ENCODE measurements around the gene TOR1A. TPM values are rescaled to one million over a fixed set of nuclear protein-coding genes. Genes with fewer than 3 reads are reported as not detected.

The TOR1A gene
- total RNA-seq, 1 experiment from 2014 or later: 40.4 TPM

GRCh38 chr9:129866394-129867135, 42.6 kb upstream of the TOR1A start:
- intact Hi-C loops (cut with micrococcal nuclease): no loop called here
- Mint-ChIP-seq H3K27ac (ENCODE audit: low read depth, unreplicated experiment) (no peak overlapping the region), H3K4me1 (ENCODE audit: insufficient read depth, unreplicated experiment) (peaks cover 4% of the 10 kb centered on the region), H3K36me3 (ENCODE audit: insufficient read depth, unreplicated experiment) (peaks cover 33% of the 10 kb centered on the region), H3K9me3 (ENCODE audit: unreplicated experiment) (no peaks in the 10 kb centered on the region), H3K4me3 (ENCODE audit: unreplicated experiment) (no peak overlapping the region), H3K27me3 (ENCODE audit: insufficient read depth, unreplicated experiment) (no peaks in the 10 kb centered on the region)
- no peak for DNase-seq (ENCODE audit: unreplicated experiment)
- ChIA-PET CTCF (interaction anchor here (0.6 kb wide), 1 partner anchor 24 kb away, joined by 3 read pairs; no protein-coding TSS in a partner anchor), POLR2A (no interaction called here)
- BruUV-seq (replicated peaks): no TSS peak
- no peak for TF ChIP-seq CTCF (IDR thresholded peaks at IDR 0.05; ENCODE audit: unreplicated experiment)

- Mint-ChIP-seq H3K36me3 (ENCODE audit: insufficient read depth, unreplicated experiment) (peaks cover 36% of the 10 kb centered on the region), H3K27ac (ENCODE audit: low read depth, unreplicated experiment) (no peak overlapping the region), H3K27me3 (ENCODE audit: insufficient read depth, unreplicated experiment) (no peaks in the 10 kb centered on the region), H3K9me3 (ENCODE audit: unreplicated experiment) (no peaks in the 10 kb centered on the region), H3K4me3 (ENCODE audit: unreplicated experiment) (no peak overlapping the region), H3K4me1 (ENCODE audit: insufficient read depth, unreplicated experiment) (peaks cover 5% of the 10 kb centered on the region)
- CTCF ChIA-PET: interaction anchor here (0.6 kb wide), 1 partner anchor 25 kb away, joined by 3 read pairs; no protein-coding TSS in a partner anchor
- intact Hi-C loops (cut with micrococcal nuclease): no loop called here
- no peak for DNase-seq (ENCODE audit: unreplicated experiment)
- no peak for TF ChIP-seq CTCF (IDR thresholded peaks at IDR 0.05; ENCODE audit: unreplicated experiment)
- POLR2A ChIA-PET: no interaction called here
- no TSS peak for BruUV-seq (replicated peaks)
Measured at GRCh38 chr9:129865668-129866320, 41.9 kb upstream of the TOR1A start.

GRCh38 chr9:129864991-129865647, 41.2 kb upstream of the TOR1A start:
- H3K27me3 Mint-ChIP-seq (ENCODE audit: insufficient read depth, unreplicated experiment): no peaks in the 10 kb centered on the region
- peaks cover 36% of the 10 kb centered on the region for H3K36me3 Mint-ChIP-seq (ENCODE audit: insufficient read depth, unreplicated experiment)
- peaks cover 5% of the 10 kb centered on the region for H3K4me1 Mint-ChIP-seq (ENCODE audit: insufficient read depth, unreplicated experiment)
- ChIA-PET POLR2A (no interaction called here), CTCF (no interaction called here)
- intact Hi-C loops (cut with micrococcal nuclease): no loop called here
- no peak overlapping the region for H3K4me3 Mint-ChIP-seq (ENCODE audit: unreplicated experiment)
- H3K27ac Mint-ChIP-seq (ENCODE audit: low read depth, unreplicated experiment): no peak overlapping the region
- no TSS peak for BruUV-seq (replicated peaks)
- no peak for TF ChIP-seq CTCF (IDR thresholded peaks at IDR 0.05; ENCODE audit: unreplicated experiment)
- no peak for DNase-seq (ENCODE audit: unreplicated experiment)
- H3K9me3 Mint-ChIP-seq (ENCODE audit: unreplicated experiment): no peaks in the 10 kb centered on the region

- TF ChIP-seq CTCF (IDR thresholded peaks at IDR 0.05; ENCODE audit: unreplicated experiment): no peak
- Mint-ChIP-seq H3K9me3 (ENCODE audit: unreplicated experiment) (no peaks in the 10 kb centered on the region), H3K36me3 (ENCODE audit: insufficient read depth, unreplicated experiment) (peaks cover 39% of the 10 kb centered on the region), H3K4me3 (ENCODE audit: unreplicated experiment) (no peak overlapping the region), H3K27me3 (ENCODE audit: insufficient read depth, unreplicated experiment) (no peaks in the 10 kb centered on the region), H3K27ac (ENCODE audit: low read depth, unreplicated experiment) (no peak overlapping the region), H3K4me1 (ENCODE audit: insufficient read depth, unreplicated experiment) (peaks cover 5% of the 10 kb centered on the region)
- ChIA-PET CTCF (no interaction called here), POLR2A (no interaction called here)
- BruUV-seq (replicated peaks): no TSS peak
- intact Hi-C loops (cut with micrococcal nuclease): no loop called here
- peak; percentile 85 for DNase-seq (ENCODE audit: unreplicated experiment)
Measured at GRCh38 chr9:129863059-129863690, 39.2 kb upstream of the TOR1A start.
